SK-N-SH (cell line): Measurements from ENCODE around the gene FUNDC1. TPM values are rescaled to one million over a fixed set of nuclear protein-coding genes. Genes with fewer than 3 reads are reported as not detected.

Source experiments
- CTCF ChIA-PET: fragments of 300-600, 350-600 bp; formaldehyde crosslinking; extraction: SDS; loops from one replicate; lab custom pipeline; 2021; lab: Yijun Ruan, JAX
- POLR2A ChIA-PET: fragments of 350-600 bp; sonication (Branson Sonifier 250); formaldehyde crosslinking; extraction: SDS; loops from one replicate; lab custom pipeline; 2020; ENCODE audit warnings: antibody characterized with exemption, inconsistent platforms; lab: Yijun Ruan, JAX
- DNase-seq: peaks from one replicate; pipeline ENCODE4 v3.0.0; 2012
- H2AFZ ChIP-seq: fragments of 200-600 bp; sonication (generic); 2 replicates; pipeline ENCODE4 v1.8.1; 2016; ENCODE audit warnings: antibody characterized with exemption, mild to moderate bottlenecking, low read depth
- H3F3A ChIP-seq: fragments of 200-600 bp; sonication (generic); replicated peaks from 2 replicates; pipeline ENCODE3; 2016; ENCODE audit warnings: antibody characterized with exemption, mild to moderate bottlenecking; ENCODE audit not compliant: insufficient read depth
- H3K27ac ChIP-seq, 2 experiments: fragments of 200-500 bp in 1 of 2; fragments of 200-600 bp in 1 of 2; sonication (Bioruptor generic) in 1 of 2; sonication (generic), shearing (Covaris generic) in 1 of 2; 2 replicates each; pipeline versions ENCODE4 v1.5.1 to v1.6.1; 2014 to 2016; ENCODE audit warnings: low read depth in 2 of 2, inconsistent platforms in 1 of 2, low read length in 1 of 2, mild to moderate bottlenecking in 1 of 2, mixed read lengths in 1 of 2
- H3K27me3 ChIP-seq: fragments of 200-600 bp; sonication (generic), shearing (Covaris generic); 2 replicates; pipeline ENCODE4 v1.6.1; 2016; ENCODE audit warnings: mixed run types; ENCODE audit not compliant: insufficient read depth
- H3K36me3 ChIP-seq, 2 experiments: fragments of 200-500 bp in 1 of 2; fragments of 200-600 bp in 1 of 2; sonication (Bioruptor generic) in 1 of 2; sonication (generic) in 1 of 2; replicated peaks in 1 of 2; 2 replicates each; pipeline versions ENCODE3 to v1.5.1; 2014 to 2016; ENCODE audit warnings: low read length in 1 of 2, mild to moderate bottlenecking in 1 of 2; ENCODE audit not compliant: insufficient read depth in 2 of 2, control insufficient read depth in 1 of 2
- H3K4me1 ChIP-seq, 2 experiments: fragments of 200-500 bp in 1 of 2; fragments of 200-600 bp in 1 of 2; sonication (Bioruptor generic) in 1 of 2; sonication (generic), shearing (Covaris generic) in 1 of 2; 2 replicates each; pipeline versions ENCODE4 v1.5.1 to v1.6.1; 2014 to 2016; ENCODE audit warnings: low read depth in 1 of 2, low read length in 1 of 2, mixed run types in 1 of 2; ENCODE audit not compliant: insufficient read depth in 2 of 2, control insufficient read depth in 1 of 2
- H3K4me2 ChIP-seq: fragments of 200-600 bp; sonication (generic), shearing (Covaris generic); 2 replicates; pipeline ENCODE4 v1.6.1; 2017; ENCODE audit warnings: mixed run types
- H3K4me3 ChIP-seq, 2 experiments: fragments of 200-500 bp in 1 of 2; fragments of 200-600 bp in 1 of 2; sonication (Bioruptor generic) in 1 of 2; sonication (generic), shearing (Covaris generic) in 1 of 2; 2 replicates each; pipeline versions ENCODE4 v1.5.1 to v1.8.1; 2014 to 2016; ENCODE audit warnings: low read depth in 2 of 2, inconsistent platforms in 1 of 2, low read length in 1 of 2, mild to moderate bottlenecking in 1 of 2, mixed read lengths in 1 of 2, moderate library complexity in 1 of 2
- H3K79me2 ChIP-seq: fragments of 200-600 bp; sonication (generic); 2 replicates; pipeline ENCODE4 v1.8.1; 2017; ENCODE audit warnings: mild to moderate bottlenecking; ENCODE audit not compliant: insufficient read depth
- H3K9ac ChIP-seq: fragments of 200-600 bp; sonication (generic); 2 replicates; pipeline ENCODE4 v1.6.1; 2017; ENCODE audit warnings: mixed run types
- H3K9me2 ChIP-seq: fragments of 200-600 bp; sonication (generic); 2 replicates; pipeline ENCODE4 v1.6.1; 2017; ENCODE audit warnings: mixed run types
- H3K9me3 ChIP-seq: fragments of 200-600 bp; sonication (generic); 2 replicates; pipeline ENCODE4 v1.6.1; 2017; ENCODE audit warnings: mixed run types, mild to moderate bottlenecking, moderate library complexity
- H4K20me1 ChIP-seq: fragments of 200-600 bp; sonication (generic); 2 replicates; pipeline ENCODE4 v1.6.1; 2017; ENCODE audit warnings: mild to moderate bottlenecking, mixed run types; ENCODE audit not compliant: insufficient read depth
- CHD2 ChIP-seq: fragments of 150-350 bp; IDR thresholded peaks from 2 replicates; pipeline ENCODE4 v1.6.1; 2018; ENCODE audit warnings: low read length; ENCODE audit not compliant: partially characterized antibody
- CTCF ChIP-seq: fragments of 200-600 bp; sonication (generic); IDR thresholded peaks from 2 replicates; pipeline ENCODE4 v1.6.1; 2017; ENCODE audit warnings: antibody characterized with exemption, mild to moderate bottlenecking, moderate library complexity
- ELF1 ChIP-seq: IDR thresholded peaks from 2 replicates; pipeline ENCODE4 v1.4.0; 2012
- EZH2phosphoT487 ChIP-seq: fragments of 200-600 bp; sonication (generic); IDR thresholded peaks from 2 replicates; pipeline ENCODE4 v1.6.1; 2017; ENCODE audit warnings: low read depth, mixed run types, mild to moderate bottlenecking, antibody characterized with exemption, moderate library complexity, borderline replicate concordance
- FOXJ3 ChIP-seq: sonication (generic); formaldehyde crosslinking; IDR thresholded peaks from 2 replicates; pipeline ENCODE4 v1.5.1; 2020; ENCODE audit warnings: mild to moderate bottlenecking, missing genetic modification reagents
- GABPA ChIP-seq: IDR thresholded peaks from 2 replicates; pipeline ENCODE4 v1.4.0; 2012; ENCODE audit warnings: low read depth, mild to moderate bottlenecking
- GATA2 ChIP-seq: sonication (generic); formaldehyde crosslinking; IDR thresholded peaks from 2 replicates; pipeline ENCODE4 v1.5.0; 2020; ENCODE audit warnings: mild to moderate bottlenecking, missing genetic modification reagents
- IRF3 ChIP-seq: fragments of 150-350 bp; IDR thresholded peaks from 2 replicates; pipeline ENCODE4 v1.6.1; 2016; ENCODE audit warnings: mild to moderate bottlenecking, low read depth, low read length
- MAX ChIP-seq: IDR thresholded peaks from 2 replicates; pipeline ENCODE4 v1.4.0; 2012; ENCODE audit warnings: low read depth
- MXI1 ChIP-seq: IDR thresholded peaks from 2 replicates; pipeline ENCODE4 v1.6.1; 2012; ENCODE audit warnings: mild to moderate bottlenecking, low read depth, low read length, improper control_type of control experiment
- NRF1 ChIP-seq: IDR thresholded peaks from 2 replicates; pipeline ENCODE4 v1.6.1; 2012; ENCODE audit warnings: low read depth, mild to moderate bottlenecking, low read length
- POLR2AphosphoS5 ChIP-seq: IDR thresholded peaks from 2 replicates; pipeline ENCODE4 v1.6.1; 2012; ENCODE audit warnings: low read depth, low read length
- RAD21 ChIP-seq: IDR thresholded peaks from 2 replicates; pipeline ENCODE4 v1.6.1; 2012; ENCODE audit warnings: mild to moderate bottlenecking, low read length
- REST ChIP-seq: IDR thresholded peaks from 2 replicates; pipeline ENCODE4 v1.6.1; 2012; ENCODE audit warnings: mild to moderate bottlenecking, low read depth, low read length, moderate library complexity
- RXRA ChIP-seq: IDR thresholded peaks from 2 replicates; pipeline ENCODE4 v1.4.0; 2012; ENCODE audit warnings: low read depth, mild to moderate bottlenecking, borderline replicate concordance
- SIN3A ChIP-seq: IDR thresholded peaks from 2 replicates; pipeline ENCODE4 v1.6.1; 2012; ENCODE audit warnings: low read depth, mild to moderate bottlenecking, low read length, moderate library complexity, borderline replicate concordance
- TAF1 ChIP-seq: IDR thresholded peaks from 2 replicates; pipeline ENCODE4 v1.6.1; 2012; ENCODE audit warnings: low read depth, mild to moderate bottlenecking, low read length, moderate library complexity, borderline replicate concordance
- TCF12 ChIP-seq: IDR thresholded peaks from 2 replicates; pipeline ENCODE4 v1.4.0; 2012
- TEAD4 ChIP-seq: IDR thresholded peaks from 2 replicates; pipeline ENCODE4 v1.4.0; 2012; ENCODE audit warnings: mild to moderate bottlenecking, borderline replicate concordance; ENCODE audit not compliant: insufficient read depth
- YY1 ChIP-seq: IDR thresholded peaks from 2 replicates; pipeline ENCODE4 v1.4.0; 2012; ENCODE audit warnings: low read depth, mild to moderate bottlenecking
- ZBTB33 ChIP-seq: IDR thresholded peaks from 2 replicates; pipeline ENCODE4 v1.4.0; 2012; ENCODE audit warnings: low read depth, borderline replicate concordance
- WGBS: methylation state at CpG from one replicate; pipeline ENCODE4 v1.1.6; 2017; ENCODE audit warnings: low lambda C conversion rate; 5-methylcytosine and 5-hydroxymethylcytosine counted together
- polyA plus RNA-seq, 3 experiments: library from polyadenylated mRNA; depleted of rRNA; stranded (reverse); fragments of >200 nt; gene quantifications; 2 replicates each; pipeline ENCODE4 v1.2.3, GENCODE V29; 2012

The FUNDC1 gene
- 23.5 and 25.0 TPM in 2 replicates for polyA plus RNA-seq (2012; rRNA removed)
- 35.5 and 49.9 TPM in 2 replicates for polyA plus RNA-seq (2012; cell fraction: cytosol; rRNA removed)
- polyA plus RNA-seq (2012; cell fraction: nucleus; rRNA removed), result 5.1 and 8.3 TPM in 2 replicates

GRCh38 chrX:44542567-44543325 is at the start of gene FUNDC1:
FUNDC1 (minus strand) TSS chrX:44542859; CDS start chrX:44542832, 27 bp downstream.
- no peaks in the 10 kb centered on the region for H3K27me3 ChIP-seq
- ChIA-PET POLR2A (no interaction called here), CTCF (interaction anchor here (0.9 kb wide), 1 partner anchor 15 kb away, joined by 3 read pairs; no protein-coding TSS in a partner anchor)
- peak within 1 kb of the TSS; percentile 95 for H3K4me2 ChIP-seq
- peaks cover 2% of the 10 kb centered on the region for H3F3A ChIP-seq
- DNase-seq, result peak; percentile 89
- H3K9me3 ChIP-seq, result no peaks in the 10 kb centered on the region
- no peaks in the 10 kb centered on the region for H4K20me1 ChIP-seq
- H2AFZ ChIP-seq, result peak within 1 kb of the TSS; percentile 97
- H3K79me2 ChIP-seq, result peaks cover 24% of the 10 kb centered on the region
- H3K9me2 ChIP-seq, result no peaks in the 10 kb centered on the region
- no peak for TF ChIP-seq FOXJ3 (CRISPR knock-in tag)
- TF ChIP-seq POLR2AphosphoS5, result peak; percentile 70; the same call in 1 of the 2 replicates
- TF ChIP-seq ELF1, result peak; percentile 72; the same call in 1 of the 2 replicates
- peak; percentile 82 for TF ChIP-seq TAF1
- no peak for TF ChIP-seq RXRA
- 0 out of 2 replicates have a peak, but pooled peaks have one; percentile 7 for TF ChIP-seq SIN3A
- TF ChIP-seq EZH2phosphoT487, result no peak
- no peak for TF ChIP-seq GATA2 (CRISPR knock-in tag)
- no peak; the same call in 1 of the 2 replicates for TF ChIP-seq REST
- no peak for TF ChIP-seq IRF3
- peak; percentile 89 for TF ChIP-seq YY1
- peak; percentile 54 for TF ChIP-seq GABPA
- peak; percentile 59; the same call in 1 of the 2 replicates for TF ChIP-seq NRF1
- no peak for TF ChIP-seq MAX
- peak; percentile 57 for TF ChIP-seq CTCF
- no peak for TF ChIP-seq TCF12
- peak; percentile 13; the same call in 1 of the 2 replicates for TF ChIP-seq RAD21
- peak; percentile 98 for TF ChIP-seq CHD2
- TF ChIP-seq TEAD4, result 0 out of 2 replicates have a peak, but pooled peaks have one; percentile 34
- peak; percentile 95 for TF ChIP-seq ZBTB33
- peak; percentile 25 for TF ChIP-seq MXI1
- WGBS, result 1% methylated on average over 35 of the region's 35 CpGs
- H3K9ac ChIP-seq, result peak within 1 kb of the TSS; percentile 89
- peaks cover 0 to 14% of the 10 kb centered on the region in 2 experiments for H3K36me3 ChIP-seq
- peak within 1 kb of the TSS; percentile 46 to 69 for H3K27ac ChIP-seq
- peaks cover 0 to 4% of the 10 kb centered on the region in 2 experiments; a peak in 1 of 4 replicates for H3K4me1 ChIP-seq
- peak within 1 kb of the TSS; percentile 77 to 85 for H3K4me3 ChIP-seq
